IMR-90 (cell line): ENCODE results near the gene GJB4.

ENCODE experiments used
- BHLHE40 ChIP-seq: fragments of 150-350 bp; IDR thresholded peaks from 2 replicates; pipeline ENCODE4 v1.6.1; 2016; ENCODE audit warnings: mild to moderate bottlenecking, low read depth, low read length
- MAZ ChIP-seq: IDR thresholded peaks from 2 replicates; pipeline ENCODE4 v1.6.1; 2012; ENCODE audit warnings: low read depth, mild to moderate bottlenecking, low read length, improper control_type of control experiment, moderate library complexity, borderline replicate concordance
- TF ChIP-seq, protein P1 (sequence below): conservative IDR thresholded peaks from 2 replicates; pipeline ENCODE4 v1.5.1; 2012; ENCODE audit warnings: mild to moderate bottlenecking, low read depth, low read length, improper control_type of control experiment
- TF ChIP-seq, protein P2 (sequence below): fragments of 150-350 bp; IDR thresholded peaks from 2 replicates; pipeline ENCODE4 v1.6.1; 2016; ENCODE audit warnings: low read depth, mild to moderate bottlenecking, low read length, moderate library complexity, borderline replicate concordance

DNA sequence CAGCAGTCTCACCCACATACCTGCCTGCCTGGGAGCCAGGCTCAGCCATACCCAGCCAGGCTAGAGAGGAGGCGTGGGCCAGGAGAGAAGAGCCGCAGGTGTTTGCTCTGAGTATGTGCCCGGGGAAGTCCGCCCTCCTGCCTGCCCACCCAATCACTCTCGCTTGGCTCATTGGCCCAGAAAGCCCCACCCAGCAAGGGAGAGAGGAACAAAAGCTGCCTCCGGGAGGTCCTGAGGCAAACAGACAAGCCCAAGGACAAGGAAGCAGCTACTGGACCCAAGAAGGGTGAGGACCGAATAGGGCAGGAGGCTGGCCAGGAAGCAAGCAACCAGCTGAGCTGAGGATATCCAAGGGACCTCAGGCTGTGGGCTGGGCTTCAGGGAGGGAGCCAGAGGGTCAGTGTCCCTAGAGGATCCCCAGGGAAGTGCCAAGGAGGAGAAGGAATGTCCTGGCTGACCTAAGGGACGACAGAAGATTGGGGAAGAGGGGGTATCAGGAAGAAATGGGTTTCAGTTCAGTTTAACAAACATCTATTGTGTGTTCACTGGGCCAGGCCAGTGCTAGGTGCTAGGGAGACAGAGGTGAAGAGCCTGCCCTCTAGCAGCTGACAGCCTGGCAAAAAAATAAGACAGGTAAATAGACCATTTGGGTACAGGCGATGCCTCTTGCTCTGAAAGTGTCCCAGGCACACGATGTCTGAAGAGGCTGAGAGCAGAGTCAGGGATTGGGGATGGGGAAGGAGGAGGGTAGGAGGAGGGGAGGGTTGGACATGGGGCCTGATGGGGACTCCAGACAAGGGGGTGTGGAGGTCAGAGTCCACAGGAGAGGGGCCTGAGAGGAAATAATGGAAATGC is at the start of gene GJB4:
- TF ChIP-seq, protein P1, sequence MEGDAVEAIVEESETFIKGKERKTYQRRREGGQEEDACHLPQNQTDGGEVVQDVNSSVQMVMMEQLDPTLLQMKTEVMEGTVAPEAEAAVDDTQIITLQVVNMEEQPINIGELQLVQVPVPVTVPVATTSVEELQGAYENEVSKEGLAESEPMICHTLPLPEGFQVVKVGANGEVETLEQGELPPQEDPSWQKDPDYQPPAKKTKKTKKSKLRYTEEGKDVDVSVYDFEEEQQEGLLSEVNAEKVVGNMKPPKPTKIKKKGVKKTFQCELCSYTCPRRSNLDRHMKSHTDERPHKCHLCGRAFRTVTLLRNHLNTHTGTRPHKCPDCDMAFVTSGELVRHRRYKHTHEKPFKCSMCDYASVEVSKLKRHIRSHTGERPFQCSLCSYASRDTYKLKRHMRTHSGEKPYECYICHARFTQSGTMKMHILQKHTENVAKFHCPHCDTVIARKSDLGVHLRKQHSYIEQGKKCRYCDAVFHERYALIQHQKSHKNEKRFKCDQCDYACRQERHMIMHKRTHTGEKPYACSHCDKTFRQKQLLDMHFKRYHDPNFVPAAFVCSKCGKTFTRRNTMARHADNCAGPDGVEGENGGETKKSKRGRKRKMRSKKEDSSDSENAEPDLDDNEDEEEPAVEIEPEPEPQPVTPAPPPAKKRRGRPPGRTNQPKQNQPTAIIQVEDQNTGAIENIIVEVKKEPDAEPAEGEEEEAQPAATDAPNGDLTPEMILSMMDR = no peak
- no peak for TF ChIP-seq BHLHE40
- TF ChIP-seq, protein P2, sequence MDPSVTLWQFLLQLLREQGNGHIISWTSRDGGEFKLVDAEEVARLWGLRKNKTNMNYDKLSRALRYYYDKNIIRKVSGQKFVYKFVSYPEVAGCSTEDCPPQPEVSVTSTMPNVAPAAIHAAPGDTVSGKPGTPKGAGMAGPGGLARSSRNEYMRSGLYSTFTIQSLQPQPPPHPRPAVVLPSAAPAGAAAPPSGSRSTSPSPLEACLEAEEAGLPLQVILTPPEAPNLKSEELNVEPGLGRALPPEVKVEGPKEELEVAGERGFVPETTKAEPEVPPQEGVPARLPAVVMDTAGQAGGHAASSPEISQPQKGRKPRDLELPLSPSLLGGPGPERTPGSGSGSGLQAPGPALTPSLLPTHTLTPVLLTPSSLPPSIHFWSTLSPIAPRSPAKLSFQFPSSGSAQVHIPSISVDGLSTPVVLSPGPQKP = no peak
- no peak for TF ChIP-seq MAZ
